Aorta (tissue), 5 donors: Measurements from ENCODE around the gene TNIK. TPM values are rescaled to one million over a fixed set of nuclear protein-coding genes. Genes with fewer than 3 reads are reported as not detected.

ENCODE experiments used
- ATAC-seq: fragments of 200-7000 bp; cut with Tn5 transposase; one replicate; pipeline ENCODE4 v1.9.1; 2022; ENCODE audit warnings: moderate library complexity; ENCODE audit not compliant: low FRiP score
- DNase-seq, 2 donors: peaks; one replicate each; pipeline ENCODE4 v3.0.0-alpha.2; 2020
- H3K27ac ChIP-seq, 2 donors: one replicate each; pipeline ENCODE4 v1.5.1; 2013; ENCODE audit warnings: low read length in 2 of 2, mild to moderate bottlenecking in 2 of 2, moderate library complexity in 2 of 2, control low read depth in 1 of 2, inconsistent platforms in 1 of 2, low read depth in 1 of 2
- H3K27me3 ChIP-seq, 2 donors: one replicate each; pipeline ENCODE4 v1.6.1; 2013; ENCODE audit warnings: control low read depth in 1 of 2, low read length in 1 of 2, mild to moderate bottlenecking in 1 of 2, moderate library complexity in 1 of 2; ENCODE audit not compliant: insufficient read depth in 2 of 2, control insufficient read depth in 1 of 2
- H3K36me3 ChIP-seq, 2 donors: one replicate each; pipeline ENCODE4 v1.6.1; 2013; ENCODE audit warnings: control low read depth in 1 of 2, low read length in 1 of 2, mild to moderate bottlenecking in 1 of 2; ENCODE audit not compliant: insufficient read depth in 2 of 2, control insufficient read depth in 1 of 2
- H3K4me1 ChIP-seq, 2 donors: one replicate each; pipeline ENCODE4 v1.6.1; 2013; ENCODE audit warnings: low read length in 2 of 2, control low read depth in 1 of 2, mild to moderate bottlenecking in 1 of 2, moderate library complexity in 1 of 2; ENCODE audit not compliant: insufficient read depth in 2 of 2, control insufficient read depth in 1 of 2
- H3K4me3 ChIP-seq, 2 donors: one replicate each; pipeline ENCODE4 v1.5.1; 2013; ENCODE audit warnings: low read length in 2 of 2, control low read depth in 1 of 2, mild to moderate bottlenecking in 1 of 2
- H3K9me3 ChIP-seq: one replicate; pipeline ENCODE4 v1.6.1; 2013; ENCODE audit warnings: mild to moderate bottlenecking, low read length; ENCODE audit not compliant: control insufficient read depth
- WGBS, 2 donors: extraction: QIAGEN DNeasy Blood & Tissue Kit; methylation state at CpG; one replicate each; pipeline ENCODE4 v1.1.7; 2013; 5-methylcytosine and 5-hydroxymethylcytosine counted together
- intact Hi-C, 2 donors: fragments of 100-400 bp; cut with DNase I; formaldehyde crosslinking; loops; one replicate each; pipeline versions ENCODE4 v1.14.2 to v1.15.0; 2022
- polyA plus RNA-seq, 2 donors: library from polyadenylated mRNA; stranded (reverse); fragments of 200-250 nt; gene quantifications; one replicate each; pipeline ENCODE4 v1.2.3, GENCODE V29; 2013
- total RNA-seq, 2 donors: library from RNA; stranded (reverse); fragmentation: NEBNext Ultra II Directional; extraction: Animal tissue kit (Norgen Biotek cat#: 25700); gene quantifications; one replicate each; pipeline ENCODE4 v1.2.1, GENCODE V29; 2021
- donor health status: healthy with polysubstance abuse.
- donor health status: Bipolar disorder and iron deficiency.
- donor health status: DM: no; HTN: no; CAD: no.
- donor health status: DM: no; HTN: no; CAD: no.
- donor health status: DM: yes; HTN: yes; CAD: no.

TNIK gene
- total and polyA plus RNA-seq, 4 donors = 4.7 to 14.6 (median 8.8) TPM

- ATAC-seq (no peak), DNase-seq (no peak)
- no peaks in the 10 kb centered on the region for H3K27me3 ChIP-seq
- H3K36me3 ChIP-seq = no peaks in the 10 kb centered on the region
- peaks cover 6 to 20% of the 10 kb centered on the region in 2 donors for H3K4me1 ChIP-seq
- intact Hi-C loops = loop anchor here in 1 of 2 donors (2.0 kb wide), 1 partner anchor 22 kb away; no protein-coding TSS in a partner anchor
- H3K27ac ChIP-seq = no peak overlapping the region
- WGBS, 2 donors = 4 to 7% methylated on average over 1 of the region's 1 CpG
- no peaks in the 10 kb centered on the region for H3K9me3 ChIP-seq
- H3K4me3 ChIP-seq = no peak overlapping the region
Observed at GRCh38 chr3:171262431-171262830, 197.8 kb downstream of the TNIK start.

- intact Hi-C loops = no loop called here
- ATAC-seq (no peak), DNase-seq (no peak)
- no peaks in the 10 kb centered on the region for H3K36me3 ChIP-seq
- no peaks in the 10 kb centered on the region for H3K27me3 ChIP-seq
- peaks cover 9 to 16% of the 10 kb centered on the region in 2 donors for H3K4me1 ChIP-seq
- no peak overlapping the region for H3K4me3 ChIP-seq
- H3K27ac ChIP-seq = no peak overlapping the region
- 70 to 72% methylated on average over 3 of the region's 3 CpGs for WGBS, 2 donors
- H3K9me3 ChIP-seq = no peaks in the 10 kb centered on the region
Observed at GRCh38 chr3:171261487-171261886, 198.7 kb downstream of the TNIK start.

GRCh38 chr3:171260899-171261298 lies 199.3 kb downstream of the TNIK start:
- intact Hi-C loops = no loop called here
- Histone ChIP-seq H3K27me3 (no peaks in the 10 kb centered on the region), H3K9me3 (no peaks in the 10 kb centered on the region), H3K4me3 (no peak overlapping the region), H3K27ac (no peak overlapping the region), H3K36me3 (no peaks in the 10 kb centered on the region), H3K4me1 (peaks cover 7 to 11% of the 10 kb centered on the region in 2 donors)
- no peak for ATAC-seq
- 91 to 92% methylated on average over 3 of the region's 3 CpGs for WGBS, 2 donors
- DNase-seq = no peak

- Histone ChIP-seq H3K27me3 (no peaks in the 10 kb centered on the region), H3K36me3 (no peaks in the 10 kb centered on the region), H3K9me3 (no peaks in the 10 kb centered on the region), H3K4me3 (no peak overlapping the region), H3K27ac (no peak overlapping the region), H3K4me1 (peaks cover 7 to 9% of the 10 kb centered on the region in 2 donors)
- intact Hi-C loops = no loop called here
- no peak for DNase-seq
- ATAC-seq = no peak
- 93 to 99% methylated on average over 1 of the region's 1 CpG for WGBS, 2 donors
Observed at GRCh38 chr3:171260466-171260865, 199.7 kb downstream of the TNIK start.

GRCh38 chr3:171258316-171258715 lies 201.9 kb downstream of the TNIK start:
- no peak for ATAC-seq
- no peak overlapping the region for H3K4me3 ChIP-seq
- intact Hi-C loops = no loop called here

GRCh38 chr3:171257251-171258203 lies 202.7 kb downstream of the TNIK start:
- ATAC-seq = no peak
- intact Hi-C loops = no loop called here
- H3K27ac ChIP-seq = no peak overlapping the region

More at GRCh38 chr3:171258316-171258715, 201.9 kb downstream of the TNIK start:
- no peak for DNase-seq
- Histone ChIP-seq H3K4me1 (peaks cover 7 to 9% of the 10 kb centered on the region in 2 donors), H3K27ac (no peak overlapping the region), H3K9me3 (no peaks in the 10 kb centered on the region), H3K36me3 (no peaks in the 10 kb centered on the region), H3K27me3 (no peaks in the 10 kb centered on the region)
- WGBS, 2 donors = 17 to 18% methylated on average over 2 of the region's 2 CpGs

GRCh38 chr3:171256445-171257250 lies 203.6 kb downstream of the TNIK start:
- no peaks in the 10 kb centered on the region for H3K9me3 ChIP-seq
- no peak overlapping the region for H3K27ac ChIP-seq
- intact Hi-C loops = no loop called here
- DNase-seq (no peak), ATAC-seq (no peak)
- no peaks in the 10 kb centered on the region for H3K36me3 ChIP-seq
- H3K27me3 ChIP-seq = no peaks in the 10 kb centered on the region
- 98 to 100% methylated on average over 4 of the region's 4 CpGs for WGBS, 2 donors
- peaks cover 4 to 7% of the 10 kb centered on the region in 2 donors for H3K4me1 ChIP-seq
- no peak overlapping the region for H3K4me3 ChIP-seq

More at GRCh38 chr3:171257251-171258203, 202.7 kb downstream of the TNIK start:
- DNase-seq = no peak
- Histone ChIP-seq H3K27me3 (no peaks in the 10 kb centered on the region), H3K4me3 (no peak overlapping the region), H3K9me3 (no peaks in the 10 kb centered on the region), H3K4me1 (peaks cover 4 to 7% of the 10 kb centered on the region in 2 donors), H3K36me3 (no peaks in the 10 kb centered on the region)
- WGBS, 2 donors = 82 to 85% methylated on average over 7 of the region's 7 CpGs

- no peaks in the 10 kb centered on the region for H3K27me3 ChIP-seq
- WGBS, 2 donors = 89 to 92% methylated on average over 3 of the region's 3 CpGs
- no peak overlapping the region for H3K27ac ChIP-seq
- no peaks in the 10 kb centered on the region for H3K9me3 ChIP-seq
- H3K4me3 ChIP-seq = no peak overlapping the region
- H3K4me1 ChIP-seq = peaks cover 4 to 7% of the 10 kb centered on the region in 2 donors
- no peaks in the 10 kb centered on the region for H3K36me3 ChIP-seq
- intact Hi-C loops = no loop called here
- no peak for ATAC-seq
- DNase-seq = no peak
Observed at GRCh38 chr3:171255236-171255806, 204.9 kb downstream of the TNIK start.
